Heart right ventricle (tissue), 16 donors: ENCODE data around the gene TMEM91. TPM values are rescaled to one million over a fixed set of nuclear protein-coding genes. Genes with fewer than 3 reads are reported as not detected.

Experiments used
- ATAC-seq, 8 donors: fragments of 200-7000 bp; cut with Tn5 transposase; one replicate each; pipeline ENCODE4 v1.9.1; 2020; ENCODE audit warnings: mild to moderate bottlenecking in 8 of 8, moderate library complexity in 8 of 8, moderate number of reproducible peaks in 1 of 8
- DNase-seq, 2 donors: peaks; one replicate each; pipeline ENCODE4 v3.0.0-alpha.2; 2020
- H3K27ac ChIP-seq, 10 donors: fragments of 200-600 bp; sonication (generic) in 2 of 10; one replicate each; pipeline versions ENCODE4 v1.5.0 to v1.8.0; 2020 to 2022; ENCODE audit warnings: mild to moderate bottlenecking in 3 of 10
- H3K27me3 ChIP-seq, 7 donors: fragments of 200-600 bp; one replicate each; pipeline ENCODE4 v1.8.0; 2021 to 2022; ENCODE audit warnings: mild to moderate bottlenecking in 2 of 7
- H3K36me3 ChIP-seq, 9 donors: fragments of 200-600 bp; sonication (generic) in 1 of 9; one replicate each; pipeline versions ENCODE4 v1.5.0 to v1.8.0; 2020 to 2022; ENCODE audit warnings: mild to moderate bottlenecking in 2 of 9
- H3K4me1 ChIP-seq, 9 donors: fragments of 200-600 bp; sonication (generic) in 1 of 9; one replicate each; pipeline versions ENCODE4 v1.5.0 to v1.8.0; 2020 to 2022; ENCODE audit warnings: mild to moderate bottlenecking in 4 of 9
- H3K4me3 ChIP-seq, 10 donors: fragments of 200-600 bp; sonication (generic) in 2 of 10; one replicate each; pipeline versions ENCODE4 v1.5.0 to v1.8.0; 2020 to 2022; ENCODE audit warnings: mild to moderate bottlenecking in 7 of 10, moderate library complexity in 2 of 10
- H3K9me3 ChIP-seq, 11 donors: fragments of 200-600 bp in 10 of 11; sonication (generic) in 2 of 11; one replicate each; pipeline versions ENCODE4 v1.5.0 to v1.8.0; 2013 to 2022; ENCODE audit warnings: mild to moderate bottlenecking in 2 of 11, control low read depth in 1 of 11, moderate library complexity in 1 of 11
- WGBS, 2 donors: extraction: QIAGEN DNeasy Blood & Tissue Kit; methylation state at CpG; one replicate each; pipeline ENCODE4 v1.1.7; 2013; ENCODE audit warnings: inconsistent platforms in 1 of 2; 5-methylcytosine and 5-hydroxymethylcytosine counted together
- intact Hi-C, 10 donors: fragments of 100-400 bp; cut with DNase I; formaldehyde crosslinking; loops; one replicate each; pipeline versions ENCODE4 v1.11.1 to v1.14.2; 2022
- polyA plus RNA-seq, 2 donors: library from polyadenylated mRNA; stranded (reverse); fragments of 200-250 nt; gene quantifications; one replicate each; pipeline ENCODE4 v1.2.3, GENCODE V29; 2013
- total RNA-seq, 10 donors: library from RNA; stranded (reverse); fragmentation: NEBNext Ultra II Directional in 3 of 10; extraction: Animal tissue kit (Norgen Biotek cat#: 25700) in 3 of 10; gene quantifications; one replicate each; pipeline versions ENCODE4 v1.2.1 to v1.2.4, GENCODE V29; 2021 to 2023
- TF ChIP-seq, protein P1 (sequence below), 9 donors: fragments of 200-600 bp; sonication (generic) in 2 of 9; IDR thresholded peaks; one replicate each; pipeline versions ENCODE4 v1.5.0 to v1.8.0; 2021 to 2022; ENCODE audit warnings: antibody characterized with exemption in 9 of 9, mild to moderate bottlenecking in 5 of 9, moderate library complexity in 1 of 9
- donor health status: Arrhythmogenic right ventricular cardiomyopathy.
- donor health status: ischemic (EF 13 %, LVEDD 7.1; RV severe dilation, severe dysfunction).
- donor health status: healthy with polysubstance abuse.
- donor health status: DM: no; HTN: yes; CAD: no.
- donor health status: DM: no; HTN: no; CAD: no.
- donor health status: ischemic (EF 25% LVEDD 6.9; RV normal size, moderate dysfunction).
- donor health status: ischemic (EF 25% LVEDD 5.7; RV mildly dilated, moderate dysfunction).
- donor health status: healthy.
- donor health status: DM: yes; HTN: yes; CAD: no.
- donor health status: Ischemic cardiomyopathy.
- donor health status: ischemic (EF 35%, LVEDD 5.7; RV mildly dilated, moderate dysfunction).
- donor health status: nonischemic (EF 11% LVEDD 7.7; RV severe dilation, severe dysfunction).
- donor health status: DM: yes; HTN: yes; CAD: no.
- donor health status: PGD.
- donor health status: ischemic (EF 29% LVEDD 5.4; RV normal size, mild dysfunction).
- donor health status: nonischemic (EF 23%, LVEDD 6.1; RV moderate dilation, normal function).

The TMEM91 gene
- total and polyA plus RNA-seq, 12 donors: 1.2 to 11.3 (median 2.1) TPM

DNA sequence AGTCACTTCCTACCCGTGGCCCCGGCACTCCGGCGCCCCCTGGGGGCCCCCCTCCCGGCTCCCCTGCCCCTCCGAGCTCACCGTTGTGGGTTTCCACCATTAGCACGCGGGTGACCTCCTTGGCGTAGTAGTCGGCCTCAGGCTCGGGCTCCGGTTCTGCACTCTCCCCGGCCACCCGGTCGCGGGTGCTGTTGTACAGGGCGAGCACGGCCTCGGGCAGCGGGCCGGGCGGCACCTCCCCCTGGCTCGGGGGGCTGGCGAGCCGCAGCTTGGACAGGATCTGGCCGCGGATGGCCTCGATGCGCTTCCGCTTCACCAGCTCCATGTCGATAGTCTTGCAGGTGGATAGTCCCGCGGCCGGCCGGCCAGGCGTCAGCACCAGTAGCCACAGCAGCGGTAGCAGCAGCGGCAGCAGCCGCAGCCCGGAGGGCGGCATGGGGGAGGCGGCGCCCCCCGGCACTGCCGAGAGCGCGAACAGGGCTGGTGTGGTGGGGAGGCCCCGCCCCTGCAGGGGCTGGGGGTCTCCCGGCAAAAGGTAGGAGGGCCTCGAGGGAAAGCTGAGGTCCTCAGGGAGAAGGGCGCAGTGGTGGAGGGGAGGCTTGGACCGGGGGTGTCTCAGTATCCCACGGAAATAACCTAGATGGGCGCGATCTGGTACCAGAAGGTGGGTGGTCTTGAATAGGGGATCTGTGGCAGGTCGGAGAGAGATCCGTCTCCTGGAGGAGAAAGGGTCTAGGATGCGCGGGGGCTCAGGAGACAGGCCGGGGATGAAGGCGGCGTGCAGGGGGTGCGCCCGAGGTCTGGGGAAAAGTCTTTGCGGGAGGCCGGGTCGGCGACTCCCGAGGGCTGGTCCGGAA lies 23.5 kb upstream of the TMEM91 start:
- DNase-seq: peak; percentile 63 to 74
- TF ChIP-seq, protein P1, sequence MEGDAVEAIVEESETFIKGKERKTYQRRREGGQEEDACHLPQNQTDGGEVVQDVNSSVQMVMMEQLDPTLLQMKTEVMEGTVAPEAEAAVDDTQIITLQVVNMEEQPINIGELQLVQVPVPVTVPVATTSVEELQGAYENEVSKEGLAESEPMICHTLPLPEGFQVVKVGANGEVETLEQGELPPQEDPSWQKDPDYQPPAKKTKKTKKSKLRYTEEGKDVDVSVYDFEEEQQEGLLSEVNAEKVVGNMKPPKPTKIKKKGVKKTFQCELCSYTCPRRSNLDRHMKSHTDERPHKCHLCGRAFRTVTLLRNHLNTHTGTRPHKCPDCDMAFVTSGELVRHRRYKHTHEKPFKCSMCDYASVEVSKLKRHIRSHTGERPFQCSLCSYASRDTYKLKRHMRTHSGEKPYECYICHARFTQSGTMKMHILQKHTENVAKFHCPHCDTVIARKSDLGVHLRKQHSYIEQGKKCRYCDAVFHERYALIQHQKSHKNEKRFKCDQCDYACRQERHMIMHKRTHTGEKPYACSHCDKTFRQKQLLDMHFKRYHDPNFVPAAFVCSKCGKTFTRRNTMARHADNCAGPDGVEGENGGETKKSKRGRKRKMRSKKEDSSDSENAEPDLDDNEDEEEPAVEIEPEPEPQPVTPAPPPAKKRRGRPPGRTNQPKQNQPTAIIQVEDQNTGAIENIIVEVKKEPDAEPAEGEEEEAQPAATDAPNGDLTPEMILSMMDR (IDR thresholded peaks at IDR 0.05): peak in 8 of 9 donors; percentile 33 to 76 (median 58)
- Histone ChIP-seq H3K4me3 (peak overlapping the region; percentile 63 to 98 (median 79)), H3K36me3 (peaks cover 0 to 12% (median 0%) of the 10 kb centered on the region in 9 donors), H3K27ac (peak overlapping the region; percentile 81 to 98 (median 92)), H3K27me3 (peaks cover 0 to 5% (median 0%) of the 10 kb centered on the region in 7 donors), H3K9me3 (no peaks in the 10 kb centered on the region), H3K4me1 (peaks cover 0 to 69% (median 43%) of the 10 kb centered on the region in 9 donors)
- ATAC-seq: peak; percentile 9 to 46 (median 36)
- 0 to 1% methylated on average over 70 to 71 of the region's 71 CpGs for WGBS, 2 donors
- intact Hi-C loops: loop anchor here in 9 of 10 donors (1.0 to 10.0 kb wide), 8 partner anchors 26 to 146 kb away; partner anchors contain the start of genes CCDC97 (in 6 of the 9), DMAC2 (in 1 of the 9), ERICH4 (in 1 of the 9) and HNRNPUL1 (in 1 of the 9)

DNA sequence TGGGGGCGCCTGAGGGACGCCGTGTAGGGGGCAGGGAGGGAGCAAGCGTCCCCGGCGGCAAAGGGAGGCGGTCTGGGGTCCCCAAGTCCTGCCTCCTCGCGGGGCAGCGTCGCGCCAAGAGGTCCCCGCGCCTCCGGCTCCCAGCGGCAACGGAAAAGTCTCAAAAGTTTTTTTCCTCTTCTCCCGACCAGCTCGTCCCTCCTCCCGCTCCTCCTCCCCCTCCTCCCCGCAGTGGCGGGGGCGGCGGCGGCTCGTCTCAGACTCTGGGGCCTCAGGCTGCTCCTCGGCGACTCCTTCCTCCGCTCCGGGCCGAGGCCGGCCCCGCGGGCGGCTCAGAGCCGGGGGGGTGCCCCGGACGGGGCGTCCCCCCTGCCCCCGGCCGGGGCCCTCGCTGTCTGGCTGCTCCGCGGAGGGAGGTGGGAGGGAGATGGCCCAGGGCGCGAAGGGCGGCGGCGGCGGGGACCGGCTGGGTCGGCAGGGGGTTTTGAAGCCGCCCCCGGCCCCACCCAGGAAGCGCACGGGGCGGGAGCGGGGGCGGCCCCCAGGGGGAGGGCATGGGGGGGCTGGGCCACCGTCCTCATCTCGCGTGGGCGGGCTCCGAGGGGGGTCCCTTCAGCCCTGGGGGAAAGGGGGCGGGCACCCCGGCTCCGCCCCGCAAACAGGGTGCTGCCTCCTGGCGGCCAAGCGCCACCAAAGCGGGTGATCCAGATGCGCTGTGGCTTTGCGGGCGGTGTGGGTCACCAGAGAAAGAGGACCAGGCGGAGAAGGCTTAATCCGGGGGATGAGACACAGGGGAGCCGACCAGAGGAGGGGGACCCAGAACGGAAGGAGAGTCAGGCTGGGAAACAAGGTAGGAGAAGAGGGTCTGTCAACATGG lies 22.6 kb upstream of the TMEM91 start, which contains the start of gene TGFB1:
TSS of gene TGFB1 (minus strand) at position 457 of the 877 bp plus-strand sequence. CDS start 878 bp downstream, outside the sequence.
- intact Hi-C loops: loop anchor here in 9 of 10 donors (2.0 to 10.0 kb wide), 7 partner anchors 27 to 146 kb away; partner anchors contain the start of genes CCDC97 (in 6 of the 9), DMAC2 (in 1 of the 9), ERICH4 (in 1 of the 9) and HNRNPUL1 (in 1 of the 9)
- H3K36me3 ChIP-seq: peaks cover 0 to 3% (median 0%) of the 10 kb centered on the region in 9 donors
- WGBS, 2 donors: 1% methylated on average over 61 to 77 of the region's 78 CpGs
- TF ChIP-seq, protein P1 (IDR thresholded peaks at IDR 0.05): peak; percentile 78 to 98 (median 91)
- DNase-seq (peak; percentile 89 to 91), ATAC-seq (peak; percentile 59 to 85 (median 74))
- H3K4me3 ChIP-seq: peak within 1 kb of the TSS; percentile 63 to 98 (median 79)
- H3K27ac ChIP-seq: peak within 1 kb of the TSS; percentile 81 to 98 (median 92)
- peaks cover 0 to 73% (median 43%) of the 10 kb centered on the region in 9 donors for H3K4me1 ChIP-seq
- no peaks in the 10 kb centered on the region for H3K9me3 ChIP-seq
- H3K27me3 ChIP-seq: peaks cover 0 to 5% (median 0%) of the 10 kb centered on the region in 7 donors

DNA sequence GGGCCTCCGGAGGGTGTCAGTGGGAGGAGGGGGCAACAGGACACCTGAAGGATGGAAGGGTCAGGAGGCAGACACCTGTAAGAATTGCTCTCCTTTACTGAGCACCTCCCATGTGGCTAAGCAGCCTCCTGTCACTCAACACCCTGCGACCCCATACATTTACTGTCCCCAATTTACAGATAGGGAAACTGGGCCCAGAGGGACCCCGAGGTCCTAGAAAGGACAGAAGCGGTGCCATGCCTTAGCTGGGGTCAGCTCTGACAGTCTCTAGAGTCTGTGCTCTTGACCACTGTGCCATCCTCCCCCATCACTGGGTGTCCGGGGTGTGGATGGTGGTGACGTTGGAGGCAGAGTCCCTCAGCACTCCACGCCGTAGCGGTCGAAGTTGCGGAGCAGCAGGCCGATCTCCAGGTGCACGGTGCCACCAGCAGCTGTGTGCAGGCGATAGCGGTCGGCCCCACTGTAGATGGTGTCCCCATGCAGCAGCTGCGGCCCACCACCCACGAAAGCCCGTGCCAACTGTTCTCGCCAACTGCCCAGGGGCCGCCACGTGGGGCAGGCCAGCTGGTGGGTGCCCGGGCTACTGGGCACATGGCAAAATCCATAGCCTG lies 21.9 kb upstream of the TMEM91 start:
- peaks cover 0 to 65% (median 43%) of the 10 kb centered on the region in 9 donors for H3K4me1 ChIP-seq
- H3K4me3 ChIP-seq: peak overlapping the region; percentile 63 to 98 (median 79)
- no peaks in the 10 kb centered on the region for H3K36me3 ChIP-seq
- no peaks in the 10 kb centered on the region for H3K9me3 ChIP-seq
- DNase-seq (peak; percentile 21 to 28), ATAC-seq (no peak)
- WGBS, 2 donors: 92 to 93% methylated on average over 23 of the region's 23 CpGs
- H3K27me3 ChIP-seq: peaks cover 0 to 5% (median 0%) of the 10 kb centered on the region in 7 donors
- intact Hi-C loops: loop anchor here in 8 of 10 donors (2.0 to 10.0 kb wide), 6 partner anchors 28 to 147 kb away; partner anchors contain the start of genes CCDC97 (in 6 of the 8), DMAC2 (in 1 of the 8), ERICH4 (in 1 of the 8) and HNRNPUL1 (in 1 of the 8)
- TF ChIP-seq, protein P1 (IDR thresholded peaks at IDR 0.05): peak in 1 of 9 donors; percentile 29
- H3K27ac ChIP-seq: peak overlapping the region in 9 of 10 donors; percentile 81 to 98 (median 95)
